Activated CD4-positive, alpha-beta T cell treated with anti-CD3 and anti-CD28 coated beads for 4 hours (primary cell): ENCODE results near the gene SEMA3A.
"Not testable (repeated sequence)": the region's sequence is repeated elsewhere in the genome, so short reads cannot be mapped to it uniquely, and the experiment has no call there.

Experiments used
- DNase-seq, 2 donors: peaks; one replicate each; pipeline ENCODE4 v3.0.0-alpha.2; 2020

Gene SEMA3A

GRCh38 chr7:84057576-84057975 lies 137.0 kb downstream of the SEMA3A start:
- no peak for DNase-seq

- no peak for DNase-seq
Observed at GRCh38 chr7:84055904-84056605, 138.5 kb downstream of the SEMA3A start.

GRCh38 chr7:84055199-84055598 lies 139.4 kb downstream of the SEMA3A start:
- not testable (repeated sequence) for DNase-seq

GRCh38 chr7:84049071-84049836 lies 145.3 kb downstream of the SEMA3A start:
- no peak for DNase-seq

- DNase-seq = no peak
Observed at GRCh38 chr7:84047085-84047484, 147.5 kb downstream of the SEMA3A start.

GRCh38 chr7:84044834-84045233 lies 149.8 kb downstream of the SEMA3A start:
- no peak for DNase-seq

GRCh38 chr7:84043661-84044191 lies 150.9 kb downstream of the SEMA3A start:
- DNase-seq = no peak

- no peak for DNase-seq
Observed at GRCh38 chr7:84042110-84042539, 152.5 kb downstream of the SEMA3A start.

GRCh38 chr7:84041649-84042048 lies 152.9 kb downstream of the SEMA3A start:
- no peak for DNase-seq

GRCh38 chr7:84040355-84040754 lies 154.2 kb downstream of the SEMA3A start:
- DNase-seq = no peak

GRCh38 chr7:84039432-84039831 lies 155.2 kb downstream of the SEMA3A start:
- DNase-seq = no peak

GRCh38 chr7:84027678-84028077 lies 166.9 kb downstream of the SEMA3A start:
- DNase-seq = no peak

- DNase-seq = no peak
Observed at GRCh38 chr7:84025332-84025927, 169.2 kb downstream of the SEMA3A start.

GRCh38 chr7:84022684-84023308 lies 171.8 kb downstream of the SEMA3A start:
- DNase-seq = no peak

GRCh38 chr7:84022009-84022408 lies 172.6 kb downstream of the SEMA3A start:
- DNase-seq = no peak

- no peak for DNase-seq
Observed at GRCh38 chr7:84021292-84021908, 173.2 kb downstream of the SEMA3A start.

GRCh38 chr7:84017651-84018050 lies 176.9 kb downstream of the SEMA3A start:
- DNase-seq = no peak

GRCh38 chr7:84013616-84014240 lies 180.9 kb downstream of the SEMA3A start:
- DNase-seq = no peak

GRCh38 chr7:84009782-84010181 lies 184.8 kb downstream of the SEMA3A start:
- no peak for DNase-seq

- no peak for DNase-seq
Observed at GRCh38 chr7:84009051-84009450, 185.5 kb downstream of the SEMA3A start.

- no peak for DNase-seq
Observed at GRCh38 chr7:84003191-84003590, 191.4 kb downstream of the SEMA3A start.

GRCh38 chr7:84002348-84002747 lies 192.2 kb downstream of the SEMA3A start:
- DNase-seq = no peak
